ENCODE results near the gene HEATR9. TPM values are rescaled to one million over a fixed set of nuclear protein-coding genes. Genes with fewer than 3 reads are reported as not detected.

The HEATR9 gene
- polyA plus RNA-seq, 4 donors, result 0.01 TPM; not detected in 3

DNA sequence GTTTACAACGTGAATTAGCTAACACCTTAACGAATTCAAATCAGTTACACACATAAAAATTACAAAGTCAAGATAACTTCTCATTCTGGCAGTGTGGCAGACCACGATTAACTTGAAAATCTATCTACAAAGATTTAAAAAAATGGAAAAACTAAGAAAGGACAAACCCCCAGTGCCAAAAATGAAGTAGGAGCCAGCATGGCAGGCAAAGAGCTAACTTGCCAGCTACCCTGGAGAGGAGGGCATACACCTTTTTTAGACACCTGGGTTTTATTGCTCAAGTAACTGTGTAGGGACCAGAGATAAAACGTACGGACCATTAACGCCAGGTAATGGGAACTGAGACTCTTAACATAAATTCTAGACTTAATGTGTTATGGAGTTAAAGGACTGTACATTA lies 56.9 kb downstream of the HEATR9 start:
- H3K27ac ChIP-seq (ENCODE audit: low read depth in 1 of 3, low read length in 2 of 3), result no peak overlapping the region
- H3K4me3 ChIP-seq (ENCODE audit: low read depth in 1 of 3, low read length in 3 of 3), result no peak overlapping the region
- no peaks in the 10 kb centered on the region for H3K9me3 ChIP-seq (ENCODE audit: control insufficient read depth in 2 of 2, insufficient read depth in 1 of 2, low read depth in 1 of 2, low read length in 1 of 2)
- peaks cover 2 to 14% (median 4%) of the 10 kb centered on the region in 3 donors for H3K36me3 ChIP-seq (ENCODE audit: control insufficient read depth in 3 of 3, insufficient read depth in 2 of 3, low read depth in 1 of 3, low read length in 3 of 3)
- WGBS, 3 donors, result 41 to 63% (median 53%) methylated on average over 6 of the region's 6 CpGs
- FAIRE-seq (no peak), DNase-seq (no peak)
- no peaks in the 10 kb centered on the region for H3K27me3 ChIP-seq (ENCODE audit: control insufficient read depth in 3 of 3, insufficient read depth in 3 of 3, low read length in 3 of 3)
- peaks cover 0 to 6% (median 6%) of the 10 kb centered on the region in 3 donors for H3K4me1 ChIP-seq (ENCODE audit: control insufficient read depth in 3 of 3, insufficient read depth in 2 of 3, low read depth in 1 of 3, low read length in 2 of 3)

DNA sequence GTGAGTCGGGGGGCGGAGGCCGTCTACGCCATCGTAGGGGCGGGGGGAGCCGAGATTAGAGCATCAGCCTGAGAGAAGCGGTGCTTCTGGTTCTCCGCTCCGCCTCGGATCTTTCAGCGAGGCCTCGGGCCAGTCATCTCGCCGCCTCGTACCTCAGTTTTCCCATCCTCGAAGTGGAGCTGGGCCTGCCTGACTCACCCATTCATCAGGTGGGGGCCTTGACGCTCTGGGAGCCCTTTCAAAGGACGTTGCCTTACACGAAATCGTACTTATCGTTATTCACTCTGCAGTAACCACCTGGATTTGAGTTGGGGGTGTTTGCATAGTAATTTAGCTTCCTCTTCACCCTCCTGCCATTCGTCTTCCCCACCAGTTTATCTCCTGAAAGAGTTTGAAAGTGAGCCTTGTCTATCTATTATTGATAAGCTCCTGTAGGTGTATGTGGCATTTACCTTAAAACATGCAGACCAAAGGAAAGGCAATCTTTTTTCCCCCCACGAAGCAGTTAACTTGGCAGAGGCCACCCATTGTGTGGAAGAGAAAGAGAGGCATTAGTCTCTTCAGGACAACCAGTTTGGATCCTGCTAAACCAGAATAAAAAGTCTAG lies 58.7 kb downstream of the HEATR9 start:
- H3K4me3 ChIP-seq (ENCODE audit: low read depth in 1 of 3, low read length in 3 of 3), result peak overlapping the region; percentile 64 to 98 (median 88)
- DNase-seq (no peak), FAIRE-seq (no peak)
- no peaks in the 10 kb centered on the region for H3K9me3 ChIP-seq (ENCODE audit: control insufficient read depth in 2 of 2, insufficient read depth in 1 of 2, low read depth in 1 of 2, low read length in 1 of 2)
- WGBS, 3 donors, result 0 to 1% (median 1%) methylated on average over 21 to 24 of the region's 24 CpGs
- H3K4me1 ChIP-seq (ENCODE audit: control insufficient read depth in 3 of 3, insufficient read depth in 2 of 3, low read depth in 1 of 3, low read length in 2 of 3), result peaks cover 0 to 5% (median 3%) of the 10 kb centered on the region in 3 donors
- no peaks in the 10 kb centered on the region for H3K27me3 ChIP-seq (ENCODE audit: control insufficient read depth in 3 of 3, insufficient read depth in 3 of 3, low read length in 3 of 3)
- H3K27ac ChIP-seq (ENCODE audit: low read depth in 1 of 3, low read length in 2 of 3), result peak overlapping the region; percentile 84 to 99 (median 96)
- H3K36me3 ChIP-seq (ENCODE audit: control insufficient read depth in 3 of 3, insufficient read depth in 2 of 3, low read depth in 1 of 3, low read length in 3 of 3), result peaks cover 0 to 9% (median 0%) of the 10 kb centered on the region in 3 donors

DNA sequence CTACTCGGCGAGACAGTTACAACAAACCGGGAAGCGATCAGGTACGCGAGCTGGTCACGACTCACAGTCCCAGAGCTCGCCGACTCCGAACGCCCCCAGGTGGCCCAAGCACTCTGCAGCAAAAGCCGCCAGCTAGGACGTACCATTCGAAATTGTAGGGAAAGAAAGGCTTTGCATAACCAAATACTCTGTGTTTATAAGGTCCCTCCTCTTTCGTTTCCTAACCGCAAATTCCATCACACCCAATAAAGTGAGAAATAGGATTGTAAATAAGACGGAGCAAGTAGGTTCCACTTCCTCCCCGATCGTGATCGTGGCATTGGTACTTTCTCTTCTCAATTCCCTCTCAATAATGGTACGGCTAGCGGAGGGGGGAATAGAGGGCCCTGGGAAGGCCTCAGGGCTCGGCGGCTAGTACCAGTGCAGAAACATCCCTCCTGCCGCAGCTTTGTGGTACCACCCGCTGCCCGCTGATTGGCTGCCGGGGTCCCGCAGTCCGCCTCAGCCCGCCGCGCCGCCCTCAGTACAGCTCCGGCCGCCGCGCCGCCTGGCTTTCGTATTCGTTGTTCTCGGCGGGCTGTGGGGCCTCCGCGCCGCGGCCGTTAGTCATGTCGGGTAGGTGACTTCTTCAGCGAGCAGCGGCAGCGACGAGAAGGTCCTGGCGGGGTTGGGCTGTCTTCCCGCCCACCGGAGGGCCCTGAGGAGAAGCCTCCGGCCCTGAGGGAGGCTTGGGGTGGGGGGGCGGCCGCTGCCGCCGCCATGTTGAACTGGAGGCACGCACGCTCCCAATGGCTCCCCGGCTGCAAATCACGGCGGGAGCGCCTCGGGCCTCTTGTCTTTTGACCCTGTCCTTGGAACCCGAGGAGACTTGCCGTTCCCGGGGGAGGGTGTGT lies 59.5 kb downstream of the HEATR9 start, which contains the start of gene TAF15:
Gene TAF15, plus strand, starts transcription at position 523 of the 893 bp plus-strand sequence. Its CDS starts 86 bp downstream, at position 609.
- H3K4me1 ChIP-seq (ENCODE audit: control insufficient read depth in 3 of 3, insufficient read depth in 2 of 3, low read depth in 1 of 3, low read length in 2 of 3), result peaks cover 0 to 7% (median 3%) of the 10 kb centered on the region in 3 donors
- no peak for FAIRE-seq
- H3K27me3 ChIP-seq (ENCODE audit: control insufficient read depth in 3 of 3, insufficient read depth in 3 of 3, low read length in 3 of 3), result no peaks in the 10 kb centered on the region
- peak within 1 kb of the TSS; percentile 64 to 98 (median 88) for H3K4me3 ChIP-seq (ENCODE audit: low read depth in 1 of 3, low read length in 3 of 3)
- no peaks in the 10 kb centered on the region for H3K9me3 ChIP-seq (ENCODE audit: control insufficient read depth in 2 of 2, insufficient read depth in 1 of 2, low read depth in 1 of 2, low read length in 1 of 2)
- 0 to 1% (median 0%) methylated on average over 51 to 71 of the region's 71 CpGs for WGBS, 3 donors
- peak within 1 kb of the TSS; percentile 84 to 99 (median 96) for H3K27ac ChIP-seq (ENCODE audit: low read depth in 1 of 3, low read length in 2 of 3)
- peaks cover 0 to 9% (median 0%) of the 10 kb centered on the region in 3 donors for H3K36me3 ChIP-seq (ENCODE audit: control insufficient read depth in 3 of 3, insufficient read depth in 2 of 3, low read depth in 1 of 3, low read length in 3 of 3)
- DNase-seq, result peak; percentile 98 to 99

DNA sequence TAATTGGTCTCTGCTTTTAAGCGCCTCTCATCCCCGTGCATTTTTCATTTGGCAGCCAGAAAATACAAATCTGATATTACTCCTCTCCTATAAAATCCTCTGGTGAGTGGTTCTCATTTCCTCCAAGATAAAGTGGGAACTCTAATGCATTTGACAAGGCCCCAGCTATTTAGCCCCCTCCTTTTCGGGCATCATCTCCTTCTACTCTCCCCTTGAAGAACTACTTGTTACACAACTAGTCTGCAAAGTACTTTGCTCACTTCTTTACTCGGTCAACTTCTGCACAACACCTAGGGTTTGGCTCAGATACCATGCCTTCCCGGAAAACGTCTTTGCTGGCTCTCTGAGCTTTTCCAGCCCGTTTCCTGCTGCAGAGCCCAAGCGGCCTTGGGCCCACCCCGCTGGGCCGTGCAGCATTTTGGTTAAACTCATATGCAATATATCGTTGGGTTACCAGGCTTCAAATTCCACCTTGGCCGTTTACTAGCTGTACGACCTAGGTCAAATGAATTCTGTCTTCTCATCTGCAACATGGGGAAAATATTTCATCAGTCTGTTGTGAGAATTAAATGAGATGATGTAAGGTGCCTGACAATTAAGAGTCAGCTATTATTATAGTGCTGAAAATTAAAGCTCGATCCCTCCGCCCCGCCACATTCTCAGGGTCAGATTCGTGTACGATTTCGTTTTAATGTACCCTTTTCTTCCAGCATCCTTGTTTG lies 60.3 kb downstream of the HEATR9 start:
- FAIRE-seq (no peak), DNase-seq (no peak)
- Histone ChIP-seq H3K27ac (ENCODE audit: low read depth in 1 of 3, low read length in 2 of 3) (peak overlapping the region; percentile 78 to 99 (median 89)), H3K27me3 (ENCODE audit: control insufficient read depth in 3 of 3, insufficient read depth in 3 of 3, low read length in 3 of 3) (no peaks in the 10 kb centered on the region), H3K4me3 (ENCODE audit: low read depth in 1 of 3, low read length in 3 of 3) (peak overlapping the region in 2 of 3 donors; percentile 13 to 98), H3K9me3 (ENCODE audit: control insufficient read depth in 2 of 2, insufficient read depth in 1 of 2, low read depth in 1 of 2, low read length in 1 of 2) (no peaks in the 10 kb centered on the region), H3K4me1 (ENCODE audit: control insufficient read depth in 3 of 3, insufficient read depth in 2 of 3, low read depth in 1 of 3, low read length in 2 of 3) (peaks cover 0 to 7% (median 3%) of the 10 kb centered on the region in 3 donors), H3K36me3 (ENCODE audit: control insufficient read depth in 3 of 3, insufficient read depth in 2 of 3, low read depth in 1 of 3, low read length in 3 of 3) (peaks cover 0 to 8% (median 0%) of the 10 kb centered on the region in 3 donors)
- 26 to 28% (median 27%) methylated on average over 19 of the region's 19 CpGs for WGBS, 3 donors

DNA sequence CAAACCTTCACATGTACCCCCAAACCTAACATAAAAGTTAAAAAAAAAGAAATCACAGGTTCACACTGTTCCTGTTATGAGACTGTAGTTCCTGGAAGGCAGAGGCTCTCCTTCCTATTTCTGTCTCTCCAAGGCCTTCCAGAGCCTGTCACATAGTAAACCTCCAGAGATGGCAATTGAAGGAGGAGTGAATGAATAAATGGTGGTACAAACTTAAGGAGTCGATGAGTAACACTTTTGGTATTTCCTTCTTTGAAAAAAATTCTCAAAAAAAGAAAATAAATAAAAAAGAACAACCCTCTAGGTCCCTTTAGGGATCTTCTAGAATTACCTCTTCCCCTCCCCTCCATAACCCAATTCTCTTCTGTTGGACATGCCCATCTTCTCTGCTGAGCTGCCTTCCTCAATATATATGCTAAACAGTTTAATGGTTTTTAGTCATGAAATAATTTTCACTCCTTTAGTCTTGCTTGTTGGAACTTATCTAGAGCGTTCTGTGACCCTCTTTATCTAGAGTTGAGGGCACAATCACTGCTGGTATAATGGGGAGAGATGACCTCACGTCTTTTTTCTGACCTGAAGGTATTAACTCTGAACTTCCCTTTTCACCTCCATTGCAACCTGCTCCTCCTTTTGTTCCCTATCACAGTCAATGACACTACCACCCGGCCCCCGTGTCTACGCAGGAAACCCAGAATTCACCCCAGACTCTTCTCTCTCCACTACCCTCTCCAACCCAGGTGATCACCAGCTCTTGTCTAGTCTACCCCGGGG lies 61.1 kb downstream of the HEATR9 start:
- no peaks in the 10 kb centered on the region for H3K27me3 ChIP-seq (ENCODE audit: control insufficient read depth in 3 of 3, insufficient read depth in 3 of 3, low read length in 3 of 3)
- FAIRE-seq (no peak), DNase-seq (no peak)
- H3K9me3 ChIP-seq (ENCODE audit: control insufficient read depth in 2 of 2, insufficient read depth in 1 of 2, low read depth in 1 of 2, low read length in 1 of 2), result no peaks in the 10 kb centered on the region
- peaks cover 0 to 7% (median 3%) of the 10 kb centered on the region in 3 donors for H3K4me1 ChIP-seq (ENCODE audit: control insufficient read depth in 3 of 3, insufficient read depth in 2 of 3, low read depth in 1 of 3, low read length in 2 of 3)
- no peak overlapping the region for H3K27ac ChIP-seq (ENCODE audit: low read depth in 1 of 3, low read length in 2 of 3)
- peaks cover 0 to 2% (median 0%) of the 10 kb centered on the region in 3 donors for H3K36me3 ChIP-seq (ENCODE audit: control insufficient read depth in 3 of 3, insufficient read depth in 2 of 3, low read depth in 1 of 3, low read length in 3 of 3)
- no peak overlapping the region for H3K4me3 ChIP-seq (ENCODE audit: low read depth in 1 of 3, low read length in 3 of 3)
- WGBS, 3 donors, result 84 to 86% (median 86%) methylated on average over 7 of the region's 7 CpGs

Other genes with a start within 250 kb of the HEATR9 start
- gene RASL10B, start 137.3 kb downstream of the HEATR9 start, polyA plus RNA-seq, result 1 to 10 TPM in 2 of 4 donors, under 1 TPM in 2; 0.27 to 1.9 (median 1.1) TPM
- gene GAS2L2, start 115.7 kb downstream of the HEATR9 start, polyA plus RNA-seq, result under 1 TPM in 2 of 4 donors, not detected in 2; 0.03 TPM
- under 1 TPM in 1 of 4 donors, not detected in 3; 0.15 TPM for gene C17orf50, start 108.0 kb downstream of the HEATR9 start, polyA plus RNA-seq
- gene MMP28, start 73.2 kb downstream of the HEATR9 start, polyA plus RNA-seq, result 10 to 100 TPM in 3 of 4 donors, 1 to 10 TPM in 1; 3.0 to 30.5 (median 24.0) TPM
- 100 to 1,000 TPM in 3 of 4 donors, 10 to 100 TPM in 1; 70.3 to 166 (median 123) TPM for gene TAF15, start 59.4 kb downstream of the HEATR9 start, polyA plus RNA-seq
- gene CCL5, start 11.5 kb upstream of the HEATR9 start, polyA plus RNA-seq, result 10 to 100 TPM in 1 of 4 donors, 1 to 10 TPM in 3; 4.0 to 44.0 (median 6.3) TPM
- 1 to 10 TPM in 3 of 4 donors, not detected in 1; 1.9 to 4.5 (median 4.5) TPM for gene RDM1, start 61.9 kb upstream of the HEATR9 start, polyA plus RNA-seq
- gene LYZL6, start 74.8 kb upstream of the HEATR9 start, polyA plus RNA-seq, result under 1 TPM in 1 of 4 donors, not detected in 3; 0.04 TPM
- gene CCL16, start 112.6 kb upstream of the HEATR9 start, polyA plus RNA-seq, result under 1 TPM in 2 of 4 donors, not detected in 2; 0.19 to 0.21 TPM
- 10 to 100 TPM in 1 of 4 donors, 1 to 10 TPM in 3; 5.4 to 61.9 (median 6.3) TPM for gene CCL14, start 117.8 kb upstream of the HEATR9 start, polyA plus RNA-seq
- 10 to 100 TPM; 22.6 to 72.7 (median 53.2) TPM for gene CCL15, start 132.7 kb upstream of the HEATR9 start, polyA plus RNA-seq
- gene CCL23, start 149.1 kb upstream of the HEATR9 start, polyA plus RNA-seq, result 10 to 100 TPM in 1 of 4 donors, 1 to 10 TPM in 2, not detected in 1; 1.6 to 22.9 (median 1.9) TPM
- 10 to 100 TPM in 1 of 4 donors, 1 to 10 TPM in 1, under 1 TPM in 2; 0.24 to 17.9 (median 1.0) TPM for gene CCL18, start 195.4 kb upstream of the HEATR9 start, polyA plus RNA-seq
- gene CCL3, start 221.3 kb upstream of the HEATR9 start, polyA plus RNA-seq, result 1 to 10 TPM; 1.8 to 4.9 (median 3.3) TPM
- 1 to 10 TPM; 2.7 to 6.2 (median 3.5) TPM for gene CCL4, start 234.9 kb upstream of the HEATR9 start, polyA plus RNA-seq

Measured in small intestine (tissue), 7 donors.